GM23338 (cell line): ENCODE data around the gene KRT78. TPM values are rescaled to one million over a fixed set of nuclear protein-coding genes. Genes with fewer than 3 reads are reported as not detected.

ENCODE experiments used
- ATAC-seq: fragments of 200-7000 bp; cut with Tn5 transposase; 3 replicates; pipeline ENCODE4 v1.9.1; 2020
- DNase-seq: peaks from one replicate; pipeline ENCODE4 v3.0.0-alpha.2; 2015; ENCODE audit warnings: low spot score
- H2AFZ ChIP-seq: fragments of 200-600 bp; sonication (generic); 2 replicates; pipeline ENCODE4 v1.8.0; 2016; ENCODE audit warnings: antibody characterized with exemption, mild to moderate bottlenecking, moderate library complexity
- H3F3A ChIP-seq: fragments of 200-600 bp; sonication (generic); replicated peaks from 2 replicates; pipeline ENCODE4 v1.8.0; 2017; ENCODE audit warnings: antibody characterized with exemption, mixed run types, low read depth
- H3K27ac ChIP-seq: fragments of 200-600 bp; sonication (generic); 2 replicates; pipeline ENCODE4 v1.6.1; 2016; ENCODE audit warnings: low read depth
- H3K27me3 ChIP-seq: fragments of 200-600 bp; sonication (generic); 2 replicates; pipeline ENCODE4 v1.8.0; 2016; ENCODE audit warnings: mild to moderate bottlenecking, mixed run types, moderate library complexity; ENCODE audit not compliant: insufficient read depth
- H3K36me3 ChIP-seq: fragments of 200-600 bp; sonication (generic); 2 replicates; pipeline ENCODE4 v1.8.0; 2016; ENCODE audit warnings: mild to moderate bottlenecking; ENCODE audit not compliant: insufficient read depth
- H3K4me1 ChIP-seq: fragments of 200-600 bp; sonication (generic); 2 replicates; pipeline ENCODE4 v1.8.0; 2016; ENCODE audit warnings: mild to moderate bottlenecking, moderate library complexity; ENCODE audit not compliant: insufficient read depth
- H3K4me2 ChIP-seq: fragments of 200-600 bp; sonication (generic); 2 replicates; pipeline ENCODE4 v1.7.1; 2017; ENCODE audit warnings: mixed run types
- H3K4me3 ChIP-seq: fragments of 200-600 bp; sonication (generic); 2 replicates; pipeline ENCODE4 v1.6.1; 2016; ENCODE audit warnings: mixed run types
- H3K79me2 ChIP-seq: fragments of 200-600 bp; sonication (generic); replicated peaks from 2 replicates; pipeline ENCODE4 v1.8.0; 2017; ENCODE audit warnings: mild to moderate bottlenecking; ENCODE audit not compliant: insufficient read depth
- H3K9me2 ChIP-seq: fragments of 200-600 bp; sonication (generic); 2 replicates; pipeline ENCODE4 v1.8.0; 2017; ENCODE audit not compliant: insufficient read depth
- H4K20me1 ChIP-seq: fragments of 200-600 bp; sonication (generic); replicated peaks from 2 replicates; pipeline ENCODE4 v1.8.0; 2017; ENCODE audit warnings: mild to moderate bottlenecking; ENCODE audit not compliant: insufficient read depth
- H3K27ac Mint-ChIP-seq: 2 replicates; pipeline ENCODE4 v1.8.0; 2020; ENCODE audit warnings: inconsistent platforms, mild to moderate bottlenecking, moderate library complexity, mixed read lengths
- H3K27me3 Mint-ChIP-seq: 3 replicates; pipeline ENCODE4 v1.8.0; 2022; ENCODE audit warnings: low read depth, mild to moderate bottlenecking, moderate library complexity, mixed read lengths, inconsistent platforms; ENCODE audit not compliant: insufficient read depth, poor library complexity
- H3K36me3 Mint-ChIP-seq: 3 replicates; pipeline ENCODE4 v1.8.0; 2021; ENCODE audit warnings: low read depth, mild to moderate bottlenecking, inconsistent platforms, moderate library complexity, mixed read lengths
- H3K4me1 Mint-ChIP-seq: 3 replicates; pipeline ENCODE4 v1.8.0; 2020; ENCODE audit warnings: mild to moderate bottlenecking, inconsistent platforms, mixed read lengths
- H3K4me3 Mint-ChIP-seq: 3 replicates; pipeline ENCODE4 v1.8.0; 2021; ENCODE audit warnings: moderate library complexity, mild to moderate bottlenecking, inconsistent platforms, mixed read lengths
- H3K9me3 Mint-ChIP-seq: 3 replicates; pipeline ENCODE4 v1.8.0; 2020; ENCODE audit warnings: moderate library complexity, mild to moderate bottlenecking, inconsistent platforms, mixed read lengths
- CREB1 ChIP-seq: fragments of 250-450 bp; sonication (Bioruptor Pico); IDR thresholded peaks from 2 replicates; pipeline ENCODE4 v1.5.0; 2020; ENCODE audit warnings: low read depth, mild to moderate bottlenecking, moderate library complexity
- CTCF ChIP-seq, 2 experiments: fragments of 200-600 bp in 1 of 2; sonication (generic) in 1 of 2; conservative IDR thresholded peaks; 2 replicates each; pipeline versions ENCODE4 v1.5.1 to v1.6.1; 2016 to 2017; ENCODE audit warnings: antibody characterized with exemption in 2 of 2, low read depth in 2 of 2, mild to moderate bottlenecking in 2 of 2, moderate library complexity in 1 of 2
- ETS1 ChIP-seq: IDR thresholded peaks from 2 replicates; pipeline ENCODE4 v1.6.1; 2016; ENCODE audit warnings: antibody characterized with exemption
- EZH2 ChIP-seq: fragments of 200-600 bp; sonication (generic); IDR thresholded peaks from one replicate; pipeline ENCODE4 v1.8.0; 2017; ENCODE audit warnings: antibody characterized with exemption, mild to moderate bottlenecking, low read depth; ENCODE audit not compliant: unreplicated experiment
- EZH2phosphoT487 ChIP-seq: fragments of 200-600 bp; sonication (generic); IDR thresholded peaks from one replicate; pipeline ENCODE4 v1.8.1; 2018; ENCODE audit warnings: antibody characterized with exemption; ENCODE audit not compliant: unreplicated experiment
- JUNB ChIP-seq: IDR thresholded peaks from one replicate; pipeline ENCODE4 v1.6.1; 2016; ENCODE audit warnings: antibody characterized with exemption; ENCODE audit not compliant: unreplicated experiment
- NANOG ChIP-seq: IDR thresholded peaks from 2 replicates; pipeline ENCODE4 v1.6.1; 2016; ENCODE audit warnings: antibody characterized with exemption, borderline replicate concordance
- POLR2AphosphoS5 ChIP-seq: IDR thresholded peaks from 2 replicates; pipeline ENCODE4 v1.6.1; 2016; ENCODE audit warnings: antibody characterized with exemption, low read depth
- REST ChIP-seq: IDR thresholded peaks from one replicate; pipeline ENCODE4 v1.6.1; 2018; ENCODE audit warnings: antibody characterized with exemption; ENCODE audit not compliant: unreplicated experiment
- STAT1 ChIP-seq: IDR thresholded peaks from one replicate; pipeline ENCODE4 v1.6.1; 2016; ENCODE audit warnings: antibody characterized with exemption; ENCODE audit not compliant: unreplicated experiment
- ZNF114 ChIP-seq: fragments of 250-450 bp; sonication (Bioruptor Pico); IDR thresholded peaks from 2 replicates; pipeline ENCODE4 v1.5.0; 2020; ENCODE audit warnings: mild to moderate bottlenecking, moderate library complexity
- ZNF331 ChIP-seq: fragments of 250-450 bp; sonication (Bioruptor Pico); IDR thresholded peaks from 2 replicates; pipeline ENCODE4 v1.5.0; 2020; ENCODE audit warnings: low read depth, mild to moderate bottlenecking, moderate library complexity
- polyA plus RNA-seq: library from polyadenylated mRNA; unstranded; fragments of >200 nt; fragmentation: Nextera tagmentation; extraction: Ambion mirVana; gene quantifications from 2 replicates; pipeline ENCODE4 v1.2.1, GENCODE V29; 2016
- total RNA-seq: library from RNA; depleted of rRNA; stranded (reverse); fragments of >200 nt; shearing (Covaris generic); gene quantifications from 2 replicates; pipeline ENCODE4 v1.2.3, GENCODE V29; 2014

KRT78 gene
- total and polyA plus RNA-seq, 2 experiments from 2014 or later, result not detected

- TF ChIP-seq CTCF (conservative IDR thresholded peaks at IDR 0.05; ENCODE audit: low read depth in 2 of 2) (no peak), STAT1 (no peak), ZNF331 (CRISPR knock-in tag) (no peak), REST (no peak), EZH2 (no peak), ZNF114 (CRISPR knock-in tag) (no peak)
These were observed 13.3 kb downstream of the KRT78 start (continued) for GRCh38 chr12:52835271-52836041.

- no peaks in the 10 kb centered on the region for H3K4me1 ChIP-seq
- ATAC-seq, result no peak
- H3K27ac ChIP-seq, result no peak overlapping the region
- no peak overlapping the region for H2AFZ ChIP-seq
- Mint-ChIP-seq H3K9me3 (no peaks in the 10 kb centered on the region), H3K4me3 (no peak overlapping the region), H3K27ac (no peak overlapping the region), H3K27me3 (peaks cover 11% of the 10 kb centered on the region), H3K4me1 (no peaks in the 10 kb centered on the region; the same call in 2 of the 3 replicates), H3K36me3 (no peaks in the 10 kb centered on the region)
- no peaks in the 10 kb centered on the region for H4K20me1 ChIP-seq
- DNase-seq, result no peak
- no peaks in the 10 kb centered on the region for H3K9me2 ChIP-seq
- H3K4me3 ChIP-seq, result no peak overlapping the region
- H3K27me3 ChIP-seq, result no peaks in the 10 kb centered on the region
- H3K79me2 ChIP-seq, result no peaks in the 10 kb centered on the region
- H3K4me2 ChIP-seq, result no peak overlapping the region
- H3K36me3 ChIP-seq, result no peaks in the 10 kb centered on the region
- H3F3A ChIP-seq, result no peaks in the 10 kb centered on the region
- TF ChIP-seq EZH2 (no peak), POLR2AphosphoS5 (no peak), CTCF (conservative IDR thresholded peaks at IDR 0.05; ENCODE audit: low read depth in 2 of 2) (no peak), JUNB (no peak), ZNF331 (CRISPR knock-in tag) (no peak), EZH2phosphoT487 (no peak), ETS1 (no peak), ZNF114 (CRISPR knock-in tag) (no peak), CREB1 (CRISPR knock-in tag) (no peak), NANOG (no peak)
These were observed 14.1 kb downstream of the KRT78 start for GRCh38 chr12:52834727-52835001.
